Panc1 (cell line): ENCODE results near the gene AP3B1.

Source experiments
- CTCF ChIP-seq: fragments of 450-650 bp; IDR thresholded peaks from 2 replicates; pipeline ENCODE4 v1.5.1; 2017; ENCODE audit warnings: mild to moderate bottlenecking
- POLR2AphosphoS5 ChIP-seq: IDR thresholded peaks from 2 replicates; pipeline ENCODE4 v1.6.1; 2012; ENCODE audit warnings: mild to moderate bottlenecking, low read depth, low read length, moderate library complexity
- REST ChIP-seq, 2 experiments: IDR thresholded peaks; 2 replicates each; pipeline ENCODE4 v1.6.1; 2011 to 2012; ENCODE audit warnings: low read depth in 2 of 2, control low read depth in 1 of 2, low read length in 1 of 2, mild to moderate bottlenecking in 1 of 2, moderate library complexity in 1 of 2; ENCODE audit not compliant: insufficient read depth in 1 of 2
- SIN3A ChIP-seq: IDR thresholded peaks from 2 replicates; pipeline ENCODE4 v1.6.1; 2012; ENCODE audit warnings: low read depth, mild to moderate bottlenecking, low read length, moderate library complexity, borderline replicate concordance; ENCODE audit not compliant: insufficient read depth
- TCF7L2 ChIP-seq: IDR thresholded peaks from 2 replicates; pipeline ENCODE4 v1.6.1; 2011; ENCODE audit warnings: mild to moderate bottlenecking, low read depth, low read length, inconsistent platforms

GRCh38 chr5:77973253-77973609 is 321.3 kb downstream of the AP3B1 start:
- TF ChIP-seq CTCF (no peak), REST (IDR thresholded peaks at IDR 0.05; ENCODE audit: insufficient read depth in 1 of 2, low read depth in 2 of 2, low read length in 1 of 2) (no peak), POLR2AphosphoS5 (no peak), SIN3A (no peak), TCF7L2 (no peak)
